H9 (cell line): Measurements from ENCODE around the gene WNK3. TPM values are rescaled to one million over a fixed set of nuclear protein-coding genes. Genes with fewer than 3 reads are reported as not detected.

ENCODE experiments used
- DNase-seq: peaks from one replicate; pipeline ENCODE4 v3.0.0-alpha.2; 2017
- H2AFZ ChIP-seq: one replicate; pipeline ENCODE4 v1.6.1; 2013; ENCODE audit warnings: mild to moderate bottlenecking, low read length, control low read depth, moderate library complexity
- H2AK5ac ChIP-seq: 2 replicates; pipeline ENCODE4 v1.6.1; 2013; ENCODE audit warnings: low read length, control low read depth, mixed read lengths; ENCODE audit not compliant: insufficient read length
- H2BK120ac ChIP-seq: one replicate; pipeline ENCODE4 v1.6.1; 2013; ENCODE audit warnings: low read depth, mild to moderate bottlenecking, low read length, control low read depth, inconsistent platforms; ENCODE audit not compliant: poor library complexity, severe bottlenecking
- H2BK12ac ChIP-seq: 2 replicates; pipeline ENCODE4 v1.6.1; 2013; ENCODE audit warnings: low read length, control low read depth, mixed read lengths, low read depth; ENCODE audit not compliant: insufficient read length
- H2BK15ac ChIP-seq: 2 replicates; pipeline ENCODE4 v1.6.1; 2013; ENCODE audit warnings: low read depth, low read length, control low read depth
- H2BK20ac ChIP-seq: one replicate; pipeline ENCODE4 v1.6.1; 2013; ENCODE audit warnings: low read depth, mild to moderate bottlenecking, low read length, control low read depth, inconsistent platforms; ENCODE audit not compliant: poor library complexity, severe bottlenecking
- H2BK5ac ChIP-seq: 2 replicates; pipeline ENCODE4 v1.6.1; 2013; ENCODE audit warnings: low read length, control low read depth, mixed read lengths; ENCODE audit not compliant: insufficient read length
- H3K14ac ChIP-seq: 2 replicates; pipeline ENCODE4 v1.6.1; 2013; ENCODE audit warnings: low read length, control low read depth; ENCODE audit not compliant: insufficient read depth
- H3K18ac ChIP-seq: 2 replicates; pipeline ENCODE4 v1.6.1; 2013; ENCODE audit warnings: low read depth, mild to moderate bottlenecking, mixed read lengths, low read length, control low read depth; ENCODE audit not compliant: insufficient read length
- H3K23ac ChIP-seq: 2 replicates; pipeline ENCODE4 v1.6.1; 2013; ENCODE audit warnings: low read length, control low read depth, mixed read lengths, low read depth; ENCODE audit not compliant: insufficient read length
- H3K23me2 ChIP-seq: 2 replicates; pipeline ENCODE4 v1.6.1; 2013; ENCODE audit warnings: low read depth, mild to moderate bottlenecking, mixed read lengths, low read length, control low read depth; ENCODE audit not compliant: insufficient read length, poor library complexity, severe bottlenecking
- H3K27ac ChIP-seq: 2 replicates; pipeline ENCODE4 v1.5.1; 2013; ENCODE audit warnings: low read length, control low read depth, mixed read lengths, low read depth; ENCODE audit not compliant: insufficient read length
- H3K27me3 ChIP-seq: 2 replicates; pipeline ENCODE4 v1.6.1; 2013; ENCODE audit warnings: low read length, control low read depth, inconsistent platforms; ENCODE audit not compliant: insufficient read depth
- H3K4ac ChIP-seq: 2 replicates; pipeline ENCODE4 v1.6.1; 2013; ENCODE audit warnings: low read depth, mild to moderate bottlenecking, control low read depth, inconsistent platforms, low read length, moderate library complexity
- H3K4me1 ChIP-seq: 2 replicates; pipeline ENCODE4 v1.6.1; 2013; ENCODE audit warnings: low read length, control low read depth, inconsistent platforms; ENCODE audit not compliant: insufficient read depth
- H3K4me2 ChIP-seq: 2 replicates; pipeline ENCODE4 v1.6.1; 2013; ENCODE audit warnings: low read length, control low read depth, mixed read lengths; ENCODE audit not compliant: insufficient read length, insufficient read depth
- H3K56ac ChIP-seq: 2 replicates; pipeline ENCODE4 v1.6.1; 2013; ENCODE audit warnings: low read depth, mild to moderate bottlenecking, mixed read lengths, low read length, control low read depth; ENCODE audit not compliant: insufficient read length
- H3K79me1 ChIP-seq: 2 replicates; pipeline ENCODE4 v1.6.1; 2013; ENCODE audit warnings: low read depth, mild to moderate bottlenecking, moderate library complexity, low read length, control low read depth, inconsistent platforms; ENCODE audit not compliant: insufficient read depth, poor library complexity, severe bottlenecking
- H3K79me2 ChIP-seq: 2 replicates; pipeline ENCODE4 v1.6.1; 2013; ENCODE audit warnings: low read length, control low read depth, inconsistent platforms; ENCODE audit not compliant: insufficient read depth
- H3K9ac ChIP-seq: 2 replicates; pipeline ENCODE4 v1.6.1; 2013; ENCODE audit warnings: low read length, control low read depth, mixed read lengths; ENCODE audit not compliant: insufficient read length; ENCODE audit errors: extremely low read depth
- H3K9me3 ChIP-seq: one replicate; pipeline ENCODE4 v1.6.1; 2013; ENCODE audit warnings: low read depth, low read length, inconsistent platforms; ENCODE audit not compliant: control insufficient read depth
- H3T11ph ChIP-seq: one replicate; pipeline ENCODE4 v1.6.1; 2013; ENCODE audit warnings: mild to moderate bottlenecking, low read length, control low read depth, inconsistent platforms
- H4K20me1 ChIP-seq: one replicate; pipeline ENCODE4 v1.6.1; 2013; ENCODE audit not compliant: control insufficient read depth, insufficient read length, insufficient read depth
- H4K5ac ChIP-seq: 2 replicates; pipeline ENCODE4 v1.6.1; 2013; ENCODE audit warnings: low read depth, mild to moderate bottlenecking, mixed read lengths, low read length, control low read depth; ENCODE audit not compliant: insufficient read length
- H4K8ac ChIP-seq: replicated peaks from 2 replicates; pipeline ENCODE4 v1.6.1; 2013; ENCODE audit warnings: low read length, control low read depth, mixed read lengths, low read depth; ENCODE audit not compliant: insufficient read length
- H4K91ac ChIP-seq: 2 replicates; pipeline ENCODE4 v1.6.1; 2013; ENCODE audit warnings: low read depth, mild to moderate bottlenecking, moderate library complexity, mixed read lengths, low read length, control low read depth; ENCODE audit not compliant: insufficient read length
- H3K27ac Mint-ChIP-seq, 3 experiments: 2 replicates in 2 of 3; 3 replicates in 1 of 3; pipeline ENCODE4 v1.8.0; 2020 to 2021; ENCODE audit warnings: mixed read lengths in 3 of 3, mild to moderate bottlenecking in 1 of 3, moderate library complexity in 1 of 3
- H3K27me3 Mint-ChIP-seq: 2 replicates; pipeline ENCODE4 v1.8.0; 2021; ENCODE audit warnings: low read depth, mild to moderate bottlenecking, moderate library complexity, mixed read lengths
- H3K36me3 Mint-ChIP-seq, 3 experiments: 2 replicates in 2 of 3; 3 replicates in 1 of 3; pipeline ENCODE4 v1.8.0; 2020 to 2021; ENCODE audit warnings: low read depth in 3 of 3, mixed read lengths in 3 of 3; ENCODE audit not compliant: insufficient read depth in 1 of 3
- H3K4me1 Mint-ChIP-seq, 2 experiments: 2 replicates each; pipeline ENCODE4 v1.8.0; 2020; ENCODE audit warnings: mixed read lengths in 2 of 2
- H3K4me3 Mint-ChIP-seq, 2 experiments: 2 replicates in 1 of 2; 3 replicates in 1 of 2; pipeline ENCODE4 v1.8.0; 2020 to 2021; ENCODE audit warnings: mild to moderate bottlenecking in 2 of 2, mixed read lengths in 2 of 2, moderate library complexity in 1 of 2
- H3K9me3 Mint-ChIP-seq, 2 experiments: 2 replicates in 1 of 2; 3 replicates in 1 of 2; pipeline ENCODE4 v1.8.0; 2020; ENCODE audit warnings: mild to moderate bottlenecking in 2 of 2, mixed read lengths in 2 of 2, moderate library complexity in 1 of 2
- CTCF ChIP-seq: fragments of 200-600 bp; sonication (generic); conservative IDR thresholded peaks from 3 replicates; pipeline ENCODE4 v1.8.0; 2021; ENCODE audit warnings: antibody characterized with exemption, mild to moderate bottlenecking
- total RNA-seq: library from RNA; stranded (reverse); gene quantifications from 2 replicates; pipeline ENCODE4 v1.2.1, GENCODE V29; 2021

Gene WNK3
- total RNA-seq, 1 experiment from 2014 or later = 22.8 TPM

- no peak overlapping the region for H3K56ac ChIP-seq
- H2BK5ac ChIP-seq = no peak overlapping the region
- no peak overlapping the region for H2BK12ac ChIP-seq
- no peaks in the 10 kb centered on the region for H3K27me3 Mint-ChIP-seq
- H4K5ac ChIP-seq = no peak overlapping the region
- no peak overlapping the region for H2AK5ac ChIP-seq
- no peaks in the 10 kb centered on the region for H3K79me2 ChIP-seq
- no peak overlapping the region for H2AFZ ChIP-seq
- no peak overlapping the region for H4K91ac ChIP-seq
- H2BK15ac ChIP-seq = no peak overlapping the region
- H3K4me3 Mint-ChIP-seq = no peak overlapping the region
- no peak overlapping the region for H3K4me2 ChIP-seq
- H2BK120ac ChIP-seq = no peak overlapping the region
- no peak for DNase-seq
- no peaks in the 10 kb centered on the region for H3K79me1 ChIP-seq
- no peak overlapping the region for H2BK20ac ChIP-seq
- H3K27me3 ChIP-seq = no peaks in the 10 kb centered on the region
- H3K23me2 ChIP-seq = no peaks in the 10 kb centered on the region
- no peak overlapping the region for H3K18ac ChIP-seq
- H3T11ph ChIP-seq = no peak overlapping the region
- peaks cover 13% of the 10 kb centered on the region for H3K9me3 ChIP-seq
- H3K36me3 Mint-ChIP-seq = peaks cover 10 to 39% (median 12%) of the 10 kb centered on the region in 3 experiments; a peak in 6 of 7 replicates
- no peak overlapping the region for H3K23ac ChIP-seq
- no peaks in the 10 kb centered on the region for H3K4me1 ChIP-seq
- no peaks in the 10 kb centered on the region for H4K20me1 ChIP-seq
- no peak overlapping the region for H3K14ac ChIP-seq
- no peak for TF ChIP-seq CTCF
- no peaks in the 10 kb centered on the region for H3K4me1 Mint-ChIP-seq
- no peak overlapping the region for H4K8ac ChIP-seq
- H3K27ac ChIP-seq = no peak overlapping the region
- H3K9me3 Mint-ChIP-seq = peaks cover 46 to 54% of the 10 kb centered on the region in 2 experiments
- no peak overlapping the region for H3K4ac ChIP-seq
- H3K27ac Mint-ChIP-seq = no peak overlapping the region
- no peak overlapping the region for H3K9ac ChIP-seq
These were observed 111.0 kb downstream of the WNK3 start for GRCh38 chrX:54246866-54247265.
